IPS-NIHi7 (cell line): ENCODE data around the gene YTHDC1.
A peak's percentile ranks its signal among the peaks of the same experiment; 100 is the strongest.

Experiments used
- DNase-seq: peaks from one replicate; pipeline ENCODE4 v3.0.0; 2012; ENCODE audit warnings: mixed read lengths; ENCODE audit errors: extremely low spot score

The YTHDC1 gene

GRCh38 chr4:68358988-68359387 is 9.1 kb upstream of the YTHDC1 start:
- DNase-seq = no peak

GRCh38 chr4:68352791-68353190 is 2.9 kb upstream of the YTHDC1 start:
- no peak for DNase-seq

GRCh38 chr4:68349279-68349648 is 626 bp downstream of the YTHDC1 start:
- no peak for DNase-seq

GRCh38 chr4:68348577-68348976 is 1.3 kb downstream of the YTHDC1 start:
- DNase-seq = no peak

GRCh38 chr4:68347845-68348244 is 2.0 kb downstream of the YTHDC1 start:
- DNase-seq = no peak

- no peak for DNase-seq
These were observed 3.4 kb downstream of the YTHDC1 start for GRCh38 chr4:68346461-68346860.

GRCh38 chr4:68344785-68345184 is 5.1 kb downstream of the YTHDC1 start:
- DNase-seq = no peak

GRCh38 chr4:68344049-68344448 is 5.8 kb downstream of the YTHDC1 start:
- no peak for DNase-seq

- DNase-seq = peak; percentile 12
These were observed 7.8 kb downstream of the YTHDC1 start for GRCh38 chr4:68342134-68342533.

GRCh38 chr4:68338625-68339024 is 11.3 kb downstream of the YTHDC1 start:
- no peak for DNase-seq

- no peak for DNase-seq
These were observed 12.4 kb downstream of the YTHDC1 start for GRCh38 chr4:68337522-68337921.

- DNase-seq = no peak
These were observed 12.9 kb downstream of the YTHDC1 start for GRCh38 chr4:68337004-68337403.

- no peak for DNase-seq
These were observed 13.4 kb downstream of the YTHDC1 start for GRCh38 chr4:68336530-68336929.

- no peak for DNase-seq
These were observed 23.7 kb downstream of the YTHDC1 start for GRCh38 chr4:68326141-68326540.

- DNase-seq = no peak
These were observed 25.2 kb downstream of the YTHDC1 start for GRCh38 chr4:68324519-68325262.

- no peak for DNase-seq
These were observed 30.9 kb downstream of the YTHDC1 start for GRCh38 chr4:68319040-68319439.

- no peak for DNase-seq
These were observed 33.5 kb downstream of the YTHDC1 start for GRCh38 chr4:68316193-68316969.

- DNase-seq = no peak
These were observed 39.1 kb downstream of the YTHDC1 start for GRCh38 chr4:68310651-68311247.

GRCh38 chr4:68304731-68305130 is 45.2 kb downstream of the YTHDC1 start:
- no peak for DNase-seq

GRCh38 chr4:68299492-68300457 is 50.1 kb downstream of the YTHDC1 start:
- DNase-seq = no peak

- no peak for DNase-seq
These were observed 52.8 kb downstream of the YTHDC1 start for GRCh38 chr4:68297137-68297536.

GRCh38 chr4:68291256-68291655 is 58.6 kb downstream of the YTHDC1 start:
- DNase-seq = no peak
